Liver (tissue), 9 donors: ENCODE data around the gene RGS3. TPM values are rescaled to one million over a fixed set of nuclear protein-coding genes. Genes with fewer than 3 reads are reported as not detected.

Experiments used
- DNase-seq: peaks from one replicate; pipeline ENCODE4 v3.0.0-alpha.2; 2017; ENCODE audit warnings: low spot score
- H3K27ac ChIP-seq, 2 donors: one replicate each; pipeline ENCODE4 v1.7.0; 2013; ENCODE audit warnings: inconsistent platforms in 2 of 2, low read length in 2 of 2, control low read depth in 1 of 2, low read depth in 1 of 2, mild to moderate bottlenecking in 1 of 2
- H3K27me3 ChIP-seq, 4 donors: one replicate each; pipeline versions ENCODE4 v1.6.1 to v1.7.0; 2013; ENCODE audit warnings: low read length in 3 of 4, inconsistent platforms in 1 of 4, mild to moderate bottlenecking in 1 of 4, moderate library complexity in 1 of 4; ENCODE audit not compliant: control insufficient read depth in 4 of 4, insufficient read depth in 4 of 4
- H3K36me3 ChIP-seq, 4 donors: one replicate each; pipeline versions ENCODE4 v1.6.1 to v1.7.0; 2013; ENCODE audit warnings: low read length in 3 of 4, mild to moderate bottlenecking in 3 of 4, low read depth in 1 of 4, moderate library complexity in 1 of 4; ENCODE audit not compliant: control insufficient read depth in 4 of 4, insufficient read depth in 3 of 4
- H3K4me1 ChIP-seq, 4 donors: one replicate each; pipeline versions ENCODE4 v1.6.1 to v1.7.0; 2013; ENCODE audit warnings: low read length in 3 of 4, mild to moderate bottlenecking in 3 of 4, moderate library complexity in 1 of 4; ENCODE audit not compliant: control insufficient read depth in 4 of 4, insufficient read depth in 4 of 4
- H3K4me3 ChIP-seq, 3 donors: one replicate each; pipeline versions ENCODE4 v1.6.1 to v1.7.0; 2013; ENCODE audit warnings: low read length in 3 of 3, control low read depth in 1 of 3, low read depth in 1 of 3, mild to moderate bottlenecking in 1 of 3
- H3K9ac ChIP-seq, 2 donors: one replicate each; pipeline ENCODE4 v1.7.0; 2013; ENCODE audit warnings: low read length in 2 of 2, mild to moderate bottlenecking in 2 of 2, moderate library complexity in 2 of 2, control low read depth in 1 of 2, low read depth in 1 of 2
- H3K9me3 ChIP-seq, 4 donors: one replicate each; pipeline versions ENCODE4 v1.6.1 to v1.7.0; 2013; ENCODE audit warnings: low read length in 3 of 4; ENCODE audit not compliant: control insufficient read depth in 4 of 4
- FOXA1 ChIP-seq: IDR thresholded peaks from 2 replicates; pipeline ENCODE4 v1.6.1; 2016; ENCODE audit warnings: antibody characterized with exemption
- FOXA2 ChIP-seq: IDR thresholded peaks from 2 replicates; pipeline ENCODE4 v1.6.1; 2016; ENCODE audit warnings: antibody characterized with exemption
- GABPA ChIP-seq, 2 donors: IDR thresholded peaks in 1 of 2; conservative IDR thresholded peaks in 1 of 2; 2 replicates each; pipeline ENCODE4 v1.6.1; 2016; ENCODE audit warnings: antibody characterized with exemption in 2 of 2, mild to moderate bottlenecking in 1 of 2, moderate library complexity in 1 of 2
- HNF4A ChIP-seq, 2 donors: conservative IDR thresholded peaks; 2 replicates each; pipeline ENCODE4 v1.6.1; 2016; ENCODE audit warnings: antibody characterized with exemption in 2 of 2, mild to moderate bottlenecking in 2 of 2
- HNF4G ChIP-seq: IDR thresholded peaks from 2 replicates; pipeline ENCODE4 v1.6.1; 2016; ENCODE audit warnings: antibody characterized with exemption
- JUND ChIP-seq, 2 donors: IDR thresholded peaks; 2 replicates each; pipeline ENCODE4 v1.6.1; 2016; ENCODE audit warnings: antibody characterized with exemption in 2 of 2
- NR2F2 ChIP-seq: IDR thresholded peaks from 2 replicates; pipeline ENCODE4 v1.6.1; 2016; ENCODE audit warnings: antibody characterized with exemption
- RAD21 ChIP-seq, 2 donors: IDR thresholded peaks; 2 replicates each; pipeline ENCODE4 v1.6.1; 2016; ENCODE audit warnings: antibody characterized with exemption in 2 of 2, mild to moderate bottlenecking in 2 of 2
- RXRA ChIP-seq, 2 donors: IDR thresholded peaks; 2 replicates each; pipeline ENCODE4 v1.6.1; 2017 to 2018; ENCODE audit warnings: antibody characterized with exemption in 2 of 2, mild to moderate bottlenecking in 1 of 2
- SP1 ChIP-seq: IDR thresholded peaks from 2 replicates; pipeline ENCODE4 v1.6.1; 2018; ENCODE audit warnings: antibody characterized with exemption, mild to moderate bottlenecking
- TAF1 ChIP-seq: conservative IDR thresholded peaks from 2 replicates; pipeline ENCODE4 v1.6.1; 2016; ENCODE audit warnings: antibody characterized with exemption, mild to moderate bottlenecking
- YY1 ChIP-seq: IDR thresholded peaks from 2 replicates; pipeline ENCODE4 v1.6.1; 2016; ENCODE audit warnings: antibody characterized with exemption, mild to moderate bottlenecking
- WGBS: extraction: QIAGEN DNeasy Blood & Tissue Kit; methylation state at CpG from one replicate; pipeline ENCODE4 v1.1.7; 2013; 5-methylcytosine and 5-hydroxymethylcytosine counted together
- polyA plus RNA-seq, 2 donors: library from polyadenylated mRNA; stranded (reverse) in 1 of 2; unstranded in 1 of 2; fragments of 200-250 nt in 1 of 2; fragments of >200 nt in 1 of 2; fragmentation: Nextera tagmentation in 1 of 2; extraction: Ambion mirVana in 1 of 2; gene quantifications; one replicate each; pipeline versions ENCODE4 v1.2.1 to v1.2.3, GENCODE V29; 2013 to 2015
- total RNA-seq, 2 donors: library from RNA; depleted of rRNA; stranded (reverse); fragments of >200 nt; gene quantifications; one replicate each; pipeline ENCODE4 v1.2.3, GENCODE V29; 2014
- TF ChIP-seq, protein P1 (sequence below): IDR thresholded peaks from 2 replicates; pipeline ENCODE4 v1.6.1; 2016; ENCODE audit warnings: antibody characterized with exemption
- TF ChIP-seq, protein P2 (sequence below): fragments of 150-350 bp; IDR thresholded peaks from 2 replicates; pipeline ENCODE4 v1.5.1; 2017; ENCODE audit warnings: improper control_type of control experiment, low read depth, low read length; ENCODE audit not compliant: missing input control
- TF ChIP-seq, protein P3 (sequence below): IDR thresholded peaks from 2 replicates; pipeline ENCODE4 v1.6.1; 2016; ENCODE audit warnings: antibody characterized with exemption, mild to moderate bottlenecking
- TF ChIP-seq, protein P4 (sequence below): IDR thresholded peaks from 2 replicates; pipeline ENCODE4 v1.6.1; 2016; ENCODE audit warnings: antibody characterized with exemption
- TF ChIP-seq, protein P5 (sequence below): IDR thresholded peaks from 2 replicates; pipeline ENCODE4 v1.6.1; 2016; ENCODE audit warnings: antibody characterized with exemption
- donor health status: healthy.
- donor health status: healthy.
- donor health status: healthy.
- donor health status: healthy.
- donor health status: healthy.

Gene RGS3
- total and polyA plus RNA-seq, 4 donors = 13.0 to 65.0 (median 28.3) TPM

DNA sequence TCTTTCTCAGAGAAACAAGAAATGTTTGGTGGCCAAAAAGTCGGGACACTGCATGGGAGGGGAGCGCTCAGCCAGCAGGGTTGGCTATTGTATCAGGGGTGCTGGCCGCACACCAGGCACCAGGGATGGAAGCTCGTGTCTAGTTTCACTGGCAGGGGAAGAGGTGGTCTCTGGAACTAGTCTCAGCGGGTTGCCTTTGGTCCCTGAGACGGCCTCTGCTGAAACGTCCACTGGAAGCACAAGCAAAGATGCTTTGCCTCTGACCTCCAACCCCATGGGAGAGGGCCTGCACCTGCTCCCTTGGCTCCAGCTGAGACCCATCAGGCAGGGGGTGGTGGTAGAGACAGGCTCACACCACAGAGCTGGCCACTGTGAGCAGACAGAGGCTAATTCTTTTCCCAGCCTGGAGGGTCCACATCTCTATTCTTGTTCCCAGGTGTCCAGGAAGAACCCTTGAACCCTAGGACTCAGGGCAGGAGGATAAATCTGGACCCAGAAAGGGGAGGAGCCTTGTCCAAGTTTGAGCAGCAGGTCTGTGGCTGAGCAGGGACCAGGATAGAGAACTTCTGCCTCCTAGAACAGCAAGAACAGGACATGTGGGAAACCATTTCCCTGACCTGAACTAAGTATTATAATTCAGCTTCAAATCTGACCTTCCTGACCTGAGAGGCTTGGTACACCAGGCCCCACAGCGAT, 102.6 kb downstream of the RGS3 start:
- Histone ChIP-seq H3K4me1 (peaks cover 0 to 4% (median 0%) of the 10 kb centered on the region in 4 donors), H3K36me3 (no peaks in the 10 kb centered on the region), H3K9me3 (no peaks in the 10 kb centered on the region), H3K9ac (no peak overlapping the region), H3K4me3 (no peak overlapping the region), H3K27ac (no peak overlapping the region), H3K27me3 (no peaks in the 10 kb centered on the region)
- WGBS = 86% methylated on average over 8 of the region's 8 CpGs
- TF ChIP-seq SP1 (no peak), NR2F2 (no peak), FOXA1 (no peak), YY1 (no peak), GABPA (IDR thresholded peaks at IDR 0.05 in 1 of 2, conservative IDR thresholded peaks at IDR 0.05 in 1 of 2) (no peak), TAF1 (no peak), HNF4A (conservative IDR thresholded peaks at IDR 0.05) (no peak), JUND (IDR thresholded peaks at IDR 0.05) (no peak), FOXA2 (no peak), RAD21 (IDR thresholded peaks at IDR 0.05) (no peak), HNF4G (no peak), RXRA (IDR thresholded peaks at IDR 0.05) (no peak)
- TF ChIP-seq, protein P1, sequence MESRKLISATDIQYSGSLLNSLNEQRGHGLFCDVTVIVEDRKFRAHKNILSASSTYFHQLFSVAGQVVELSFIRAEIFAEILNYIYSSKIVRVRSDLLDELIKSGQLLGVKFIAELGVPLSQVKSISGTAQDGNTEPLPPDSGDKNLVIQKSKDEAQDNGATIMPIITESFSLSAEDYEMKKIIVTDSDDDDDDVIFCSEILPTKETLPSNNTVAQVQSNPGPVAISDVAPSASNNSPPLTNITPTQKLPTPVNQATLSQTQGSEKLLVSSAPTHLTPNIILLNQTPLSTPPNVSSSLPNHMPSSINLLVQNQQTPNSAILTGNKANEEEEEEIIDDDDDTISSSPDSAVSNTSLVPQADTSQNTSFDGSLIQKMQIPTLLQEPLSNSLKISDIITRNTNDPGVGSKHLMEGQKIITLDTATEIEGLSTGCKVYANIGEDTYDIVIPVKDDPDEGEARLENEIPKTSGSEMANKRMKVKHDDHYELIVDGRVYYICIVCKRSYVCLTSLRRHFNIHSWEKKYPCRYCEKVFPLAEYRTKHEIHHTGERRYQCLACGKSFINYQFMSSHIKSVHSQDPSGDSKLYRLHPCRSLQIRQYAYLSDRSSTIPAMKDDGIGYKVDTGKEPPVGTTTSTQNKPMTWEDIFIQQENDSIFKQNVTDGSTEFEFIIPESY = no peak
- TF ChIP-seq, protein P2, sequence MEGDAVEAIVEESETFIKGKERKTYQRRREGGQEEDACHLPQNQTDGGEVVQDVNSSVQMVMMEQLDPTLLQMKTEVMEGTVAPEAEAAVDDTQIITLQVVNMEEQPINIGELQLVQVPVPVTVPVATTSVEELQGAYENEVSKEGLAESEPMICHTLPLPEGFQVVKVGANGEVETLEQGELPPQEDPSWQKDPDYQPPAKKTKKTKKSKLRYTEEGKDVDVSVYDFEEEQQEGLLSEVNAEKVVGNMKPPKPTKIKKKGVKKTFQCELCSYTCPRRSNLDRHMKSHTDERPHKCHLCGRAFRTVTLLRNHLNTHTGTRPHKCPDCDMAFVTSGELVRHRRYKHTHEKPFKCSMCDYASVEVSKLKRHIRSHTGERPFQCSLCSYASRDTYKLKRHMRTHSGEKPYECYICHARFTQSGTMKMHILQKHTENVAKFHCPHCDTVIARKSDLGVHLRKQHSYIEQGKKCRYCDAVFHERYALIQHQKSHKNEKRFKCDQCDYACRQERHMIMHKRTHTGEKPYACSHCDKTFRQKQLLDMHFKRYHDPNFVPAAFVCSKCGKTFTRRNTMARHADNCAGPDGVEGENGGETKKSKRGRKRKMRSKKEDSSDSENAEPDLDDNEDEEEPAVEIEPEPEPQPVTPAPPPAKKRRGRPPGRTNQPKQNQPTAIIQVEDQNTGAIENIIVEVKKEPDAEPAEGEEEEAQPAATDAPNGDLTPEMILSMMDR = no peak
- TF ChIP-seq, protein P3, sequence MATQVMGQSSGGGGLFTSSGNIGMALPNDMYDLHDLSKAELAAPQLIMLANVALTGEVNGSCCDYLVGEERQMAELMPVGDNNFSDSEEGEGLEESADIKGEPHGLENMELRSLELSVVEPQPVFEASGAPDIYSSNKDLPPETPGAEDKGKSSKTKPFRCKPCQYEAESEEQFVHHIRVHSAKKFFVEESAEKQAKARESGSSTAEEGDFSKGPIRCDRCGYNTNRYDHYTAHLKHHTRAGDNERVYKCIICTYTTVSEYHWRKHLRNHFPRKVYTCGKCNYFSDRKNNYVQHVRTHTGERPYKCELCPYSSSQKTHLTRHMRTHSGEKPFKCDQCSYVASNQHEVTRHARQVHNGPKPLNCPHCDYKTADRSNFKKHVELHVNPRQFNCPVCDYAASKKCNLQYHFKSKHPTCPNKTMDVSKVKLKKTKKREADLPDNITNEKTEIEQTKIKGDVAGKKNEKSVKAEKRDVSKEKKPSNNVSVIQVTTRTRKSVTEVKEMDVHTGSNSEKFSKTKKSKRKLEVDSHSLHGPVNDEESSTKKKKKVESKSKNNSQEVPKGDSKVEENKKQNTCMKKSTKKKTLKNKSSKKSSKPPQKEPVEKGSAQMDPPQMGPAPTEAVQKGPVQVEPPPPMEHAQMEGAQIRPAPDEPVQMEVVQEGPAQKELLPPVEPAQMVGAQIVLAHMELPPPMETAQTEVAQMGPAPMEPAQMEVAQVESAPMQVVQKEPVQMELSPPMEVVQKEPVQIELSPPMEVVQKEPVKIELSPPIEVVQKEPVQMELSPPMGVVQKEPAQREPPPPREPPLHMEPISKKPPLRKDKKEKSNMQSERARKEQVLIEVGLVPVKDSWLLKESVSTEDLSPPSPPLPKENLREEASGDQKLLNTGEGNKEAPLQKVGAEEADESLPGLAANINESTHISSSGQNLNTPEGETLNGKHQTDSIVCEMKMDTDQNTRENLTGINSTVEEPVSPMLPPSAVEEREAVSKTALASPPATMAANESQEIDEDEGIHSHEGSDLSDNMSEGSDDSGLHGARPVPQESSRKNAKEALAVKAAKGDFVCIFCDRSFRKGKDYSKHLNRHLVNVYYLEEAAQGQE = no peak
- TF ChIP-seq, protein P4, sequence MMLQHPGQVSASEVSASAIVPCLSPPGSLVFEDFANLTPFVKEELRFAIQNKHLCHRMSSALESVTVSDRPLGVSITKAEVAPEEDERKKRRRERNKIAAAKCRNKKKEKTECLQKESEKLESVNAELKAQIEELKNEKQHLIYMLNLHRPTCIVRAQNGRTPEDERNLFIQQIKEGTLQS = no peak
- no peak for DNase-seq

DNA sequence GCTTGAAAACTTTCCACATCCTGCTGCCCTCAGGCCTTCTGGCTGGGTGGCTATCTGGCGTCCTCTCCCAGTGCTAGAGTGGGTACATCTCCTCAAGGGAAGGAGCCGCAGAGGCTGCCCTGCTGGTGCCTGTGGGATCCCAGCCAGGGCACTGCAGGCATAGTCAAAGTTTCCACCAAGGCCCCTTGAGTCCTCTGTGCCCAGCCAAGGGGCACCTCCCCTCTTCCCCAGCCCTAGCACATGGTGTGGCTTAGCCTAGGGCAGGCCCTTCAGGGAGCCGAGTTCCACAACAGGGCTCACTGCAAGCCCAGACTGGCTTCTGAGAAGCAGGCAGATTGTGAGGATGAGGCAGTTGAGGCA, 103.2 kb downstream of the RGS3 start:
- H3K36me3 ChIP-seq = no peaks in the 10 kb centered on the region
- no peak overlapping the region for H3K4me3 ChIP-seq
- H3K27ac ChIP-seq = no peak overlapping the region
- peaks cover 0 to 4% (median 0%) of the 10 kb centered on the region in 4 donors for H3K4me1 ChIP-seq
- TF ChIP-seq HNF4G (no peak), GABPA (IDR thresholded peaks at IDR 0.05 in 1 of 2, conservative IDR thresholded peaks at IDR 0.05 in 1 of 2) (no peak), FOXA2 (no peak), RAD21 (IDR thresholded peaks at IDR 0.05) (no peak), HNF4A (conservative IDR thresholded peaks at IDR 0.05) (no peak), NR2F2 (no peak), TAF1 (no peak), SP1 (no peak), YY1 (no peak), FOXA1 (no peak), JUND (IDR thresholded peaks at IDR 0.05) (no peak), RXRA (IDR thresholded peaks at IDR 0.05) (no peak)
- TF ChIP-seq, protein P2 = no peak
- TF ChIP-seq, protein P1 = no peak
- TF ChIP-seq, protein P5, sequence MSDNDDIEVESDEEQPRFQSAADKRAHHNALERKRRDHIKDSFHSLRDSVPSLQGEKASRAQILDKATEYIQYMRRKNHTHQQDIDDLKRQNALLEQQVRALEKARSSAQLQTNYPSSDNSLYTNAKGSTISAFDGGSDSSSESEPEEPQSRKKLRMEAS = no peak
- H3K9ac ChIP-seq = no peak overlapping the region
- 91% methylated on average over 3 of the region's 3 CpGs for WGBS
- no peaks in the 10 kb centered on the region for H3K9me3 ChIP-seq
- no peak for DNase-seq
- no peaks in the 10 kb centered on the region for H3K27me3 ChIP-seq
